Smooth muscle cell (in vitro differentiated cells): ENCODE measurements around the gene ADAMTS10. TPM values are rescaled to one million over a fixed set of nuclear protein-coding genes. Genes with fewer than 3 reads are reported as not detected.

Experiments used
- DNase-seq: peaks from one replicate; lab custom pipeline; 2025; ENCODE audit not compliant: unreplicated experiment; lab: John Stamatoyannopoulos, UW
- H2AFZ ChIP-seq: fragments of 200-600 bp; sonication (generic); 2 replicates; pipeline ENCODE4 v1.6.0; 2016; ENCODE audit warnings: antibody characterized with exemption, low read depth, mild to moderate bottlenecking
- H3F3A ChIP-seq: fragments of 200-600 bp; sonication (generic); 2 replicates; pipeline ENCODE4 v1.6.0; 2017; ENCODE audit warnings: antibody characterized with exemption, low read depth
- H3K27ac ChIP-seq: fragments of 200-600 bp; sonication (generic); 2 replicates; pipeline ENCODE4 v1.5.1; 2016; ENCODE audit warnings: low read depth, mild to moderate bottlenecking
- H3K27me3 ChIP-seq: fragments of 200-600 bp; sonication (generic); 2 replicates; pipeline ENCODE4 v1.6.1; 2016; ENCODE audit warnings: low read depth, mild to moderate bottlenecking
- H3K36me3 ChIP-seq: fragments of 200-600 bp; sonication (generic); 2 replicates; pipeline ENCODE4 v1.5.1; 2016; ENCODE audit warnings: low read depth
- H3K4me1 ChIP-seq: fragments of 200-600 bp; sonication (generic); 2 replicates; pipeline ENCODE4 v1.5.1; 2016; ENCODE audit warnings: low read depth
- H3K4me2 ChIP-seq: fragments of 200-600 bp; sonication (generic); 2 replicates; pipeline ENCODE4 v1.6.0; 2016; ENCODE audit warnings: mild to moderate bottlenecking
- H3K4me3 ChIP-seq: fragments of 200-600 bp; sonication (generic); 2 replicates; pipeline ENCODE4 v1.5.1; 2016; ENCODE audit warnings: mild to moderate bottlenecking
- H3K79me2 ChIP-seq: fragments of 200-600 bp; sonication (generic); 2 replicates; pipeline ENCODE4 v1.6.0; 2016; ENCODE audit warnings: low read depth, mild to moderate bottlenecking
- H3K9ac ChIP-seq: fragments of 200-600 bp; sonication (generic); 2 replicates; pipeline ENCODE4 v1.6.0; 2016; ENCODE audit warnings: low read depth
- H3K9me3 ChIP-seq: fragments of 200-600 bp; sonication (generic); replicated peaks from 2 replicates; pipeline ENCODE4 v1.5.1; 2016; ENCODE audit warnings: low read depth
- H4K20me1 ChIP-seq: fragments of 200-600 bp; sonication (generic); 2 replicates; pipeline ENCODE4 v1.6.0; 2016; ENCODE audit warnings: low read depth
- CTCF ChIP-seq: fragments of 200-600 bp; sonication (generic); IDR thresholded peaks from 2 replicates; pipeline ENCODE4 v1.5.1; 2017; ENCODE audit warnings: borderline replicate concordance, mild to moderate bottlenecking, antibody characterized with exemption; ENCODE audit not compliant: insufficient read depth, poor library complexity, severe bottlenecking
- WGBS: methylation state at CpG from one replicate; pipeline ENCODE4 v1.1.7; 2016; ENCODE audit warnings: low lambda C conversion rate; 5-methylcytosine and 5-hydroxymethylcytosine counted together
- polyA plus RNA-seq: library from polyadenylated mRNA; unstranded; fragments of >200 nt; fragmentation: Nextera tagmentation; extraction: Ambion mirVana; gene quantifications from 2 replicates; pipeline ENCODE4 v1.2.1, GENCODE V29; 2016
- total RNA-seq: library from RNA; depleted of rRNA; stranded (reverse); fragments of >200 nt; gene quantifications from 2 replicates; pipeline ENCODE4 v1.2.3, GENCODE V29; 2014

Gene ADAMTS10
- total and polyA plus RNA-seq, 2 experiments from 2014 or later: 13.1 to 14.1 TPM

GRCh38 chr19:8552810-8553209 lies 57.7 kb downstream of the ADAMTS10 start:
- no peak for TF ChIP-seq CTCF
- Histone ChIP-seq H3K4me2 (no peak overlapping the region), H3K4me1 (no peaks in the 10 kb centered on the region), H3K79me2 (no peaks in the 10 kb centered on the region), H3K36me3 (no peaks in the 10 kb centered on the region), H2AFZ (no peak overlapping the region), H3K4me3 (no peak overlapping the region), H3K27ac (no peak overlapping the region), H3F3A (no peaks in the 10 kb centered on the region), H3K27me3 (no peaks in the 10 kb centered on the region), H3K9me3 (no peaks in the 10 kb centered on the region), H3K9ac (no peak overlapping the region), H4K20me1 (no peaks in the 10 kb centered on the region)
- no peak for DNase-seq
- 85% methylated on average over 10 of the region's 10 CpGs for WGBS

DNA sequence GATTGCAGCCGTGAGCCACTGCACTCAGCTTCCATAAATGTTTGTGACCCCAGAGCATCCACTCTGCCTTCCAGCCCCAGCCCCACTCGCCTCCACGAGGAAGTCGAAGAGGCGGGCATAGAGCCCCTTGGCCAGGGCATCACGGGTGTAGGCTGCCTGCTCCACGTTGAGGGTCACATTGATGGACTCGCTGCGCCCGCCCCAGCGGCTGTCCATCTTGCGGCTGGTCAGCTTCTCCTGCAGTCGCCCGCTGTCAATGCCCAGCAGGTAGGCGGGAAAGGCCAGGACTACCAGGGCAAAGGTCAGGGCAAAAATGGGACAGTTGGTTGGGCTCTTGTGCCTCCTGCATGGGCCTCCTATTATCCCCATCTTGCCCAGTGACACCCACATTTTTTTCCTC lies 60.4 kb downstream of the ADAMTS10 start:
- no peaks in the 10 kb centered on the region for H3K4me1 ChIP-seq
- H2AFZ ChIP-seq: no peak overlapping the region
- no peaks in the 10 kb centered on the region for H3K27me3 ChIP-seq
- no peaks in the 10 kb centered on the region for H3K9me3 ChIP-seq
- H4K20me1 ChIP-seq: no peaks in the 10 kb centered on the region
- 98% methylated on average over 15 of the region's 15 CpGs for WGBS
- TF ChIP-seq CTCF: no peak
- H3K4me3 ChIP-seq: no peak overlapping the region
- H3F3A ChIP-seq: no peaks in the 10 kb centered on the region
- no peak overlapping the region for H3K27ac ChIP-seq
- no peaks in the 10 kb centered on the region for H3K36me3 ChIP-seq
- no peaks in the 10 kb centered on the region for H3K79me2 ChIP-seq
- DNase-seq: no peak
- no peak overlapping the region for H3K9ac ChIP-seq
- H3K4me2 ChIP-seq: no peak overlapping the region

- Histone ChIP-seq H3K4me1 (no peaks in the 10 kb centered on the region), H3F3A (no peaks in the 10 kb centered on the region), H3K27ac (no peak overlapping the region), H3K9me3 (no peaks in the 10 kb centered on the region), H3K27me3 (no peaks in the 10 kb centered on the region), H4K20me1 (no peaks in the 10 kb centered on the region), H3K9ac (no peak overlapping the region), H3K4me2 (no peak overlapping the region), H3K79me2 (no peaks in the 10 kb centered on the region), H3K36me3 (no peaks in the 10 kb centered on the region), H3K4me3 (no peak overlapping the region), H2AFZ (no peak overlapping the region)
- WGBS: 97% methylated on average over 6 of the region's 8 CpGs
- DNase-seq: no peak
- TF ChIP-seq CTCF: no peak
Observed at GRCh38 chr19:8545743-8546142, 64.8 kb downstream of the ADAMTS10 start.

GRCh38 chr19:8544168-8544567 lies 66.3 kb downstream of the ADAMTS10 start:
- TF ChIP-seq CTCF: no peak
- H3K4me1 ChIP-seq: no peaks in the 10 kb centered on the region
- 92% methylated on average over 12 of the region's 20 CpGs for WGBS
- H3K9me3 ChIP-seq: no peaks in the 10 kb centered on the region
- no peak overlapping the region for H3K27ac ChIP-seq
- H3K9ac ChIP-seq: no peak overlapping the region
- H4K20me1 ChIP-seq: no peaks in the 10 kb centered on the region
- no peak overlapping the region for H3K4me3 ChIP-seq
- DNase-seq: no peak
- no peaks in the 10 kb centered on the region for H3K27me3 ChIP-seq
- H3K36me3 ChIP-seq: no peaks in the 10 kb centered on the region
- no peaks in the 10 kb centered on the region for H3F3A ChIP-seq
- no peak overlapping the region for H3K4me2 ChIP-seq
- H2AFZ ChIP-seq: no peak overlapping the region
- H3K79me2 ChIP-seq: no peaks in the 10 kb centered on the region
